ENCODE measurements around the gene CPSF3. TPM values are rescaled to one million over a fixed set of nuclear protein-coding genes. Genes with fewer than 3 reads are reported as not detected.

CPSF3 gene
- total and polyA plus RNA-seq, 2 donors from 2014 or later = 27.3 to 27.5 TPM

DNA sequence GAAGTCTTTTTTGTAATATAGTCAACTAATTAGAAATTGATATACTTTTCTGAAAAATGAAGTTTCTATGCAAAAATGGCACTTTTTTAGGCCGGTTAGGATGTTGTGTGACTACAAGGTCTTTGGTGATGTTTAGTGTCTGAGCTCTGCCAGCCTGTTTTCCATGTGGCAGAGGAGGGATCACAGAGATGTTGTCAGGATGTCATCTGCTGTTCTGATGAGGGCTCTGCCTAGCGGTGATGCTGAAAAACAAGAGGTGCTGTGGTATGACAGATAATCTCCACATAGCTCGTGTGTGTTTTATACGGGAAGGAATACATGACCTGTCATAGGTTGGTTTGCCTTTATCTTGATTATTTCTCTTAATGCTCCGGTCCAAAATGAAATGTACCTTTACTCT lies 38.9 kb downstream of the CPSF3 start:
- FAIRE-seq (no peak), DNase-seq (no peak)
- H3K27me3 ChIP-seq (ENCODE audit: control insufficient read depth, insufficient read depth, low read length) = no peaks in the 10 kb centered on the region
- no peak overlapping the region for H3K27ac ChIP-seq (ENCODE audit: low read depth in 2 of 2, low read length in 2 of 2)
- intact Hi-C loops (cut with DNase I) = no loop called here
- no peaks in the 10 kb centered on the region for H3K9me3 ChIP-seq (ENCODE audit: control insufficient read depth in 2 of 3, insufficient read depth in 1 of 3, low read length in 3 of 3)
- H3K36me3 ChIP-seq (ENCODE audit: control insufficient read depth in 2 of 3, insufficient read depth in 3 of 3, low read length in 3 of 3) = peaks cover 0 to 4% (median 4%) of the 10 kb centered on the region in 3 donors
- H3K4me3 ChIP-seq (ENCODE audit: low read length in 3 of 3) = no peak overlapping the region
- TF ChIP-seq, protein P1, sequence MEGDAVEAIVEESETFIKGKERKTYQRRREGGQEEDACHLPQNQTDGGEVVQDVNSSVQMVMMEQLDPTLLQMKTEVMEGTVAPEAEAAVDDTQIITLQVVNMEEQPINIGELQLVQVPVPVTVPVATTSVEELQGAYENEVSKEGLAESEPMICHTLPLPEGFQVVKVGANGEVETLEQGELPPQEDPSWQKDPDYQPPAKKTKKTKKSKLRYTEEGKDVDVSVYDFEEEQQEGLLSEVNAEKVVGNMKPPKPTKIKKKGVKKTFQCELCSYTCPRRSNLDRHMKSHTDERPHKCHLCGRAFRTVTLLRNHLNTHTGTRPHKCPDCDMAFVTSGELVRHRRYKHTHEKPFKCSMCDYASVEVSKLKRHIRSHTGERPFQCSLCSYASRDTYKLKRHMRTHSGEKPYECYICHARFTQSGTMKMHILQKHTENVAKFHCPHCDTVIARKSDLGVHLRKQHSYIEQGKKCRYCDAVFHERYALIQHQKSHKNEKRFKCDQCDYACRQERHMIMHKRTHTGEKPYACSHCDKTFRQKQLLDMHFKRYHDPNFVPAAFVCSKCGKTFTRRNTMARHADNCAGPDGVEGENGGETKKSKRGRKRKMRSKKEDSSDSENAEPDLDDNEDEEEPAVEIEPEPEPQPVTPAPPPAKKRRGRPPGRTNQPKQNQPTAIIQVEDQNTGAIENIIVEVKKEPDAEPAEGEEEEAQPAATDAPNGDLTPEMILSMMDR (IDR thresholded peaks at IDR 0.05; ENCODE audit: borderline replicate concordance, extremely low read depth, insufficient read depth) = no peak
- no peak overlapping the region for H3K9ac ChIP-seq (ENCODE audit: low read length in 3 of 3)
- no peaks in the 10 kb centered on the region for H3K4me1 ChIP-seq (ENCODE audit: control insufficient read depth in 2 of 3, insufficient read depth in 2 of 3, low read depth in 1 of 3, low read length in 3 of 3)

DNA sequence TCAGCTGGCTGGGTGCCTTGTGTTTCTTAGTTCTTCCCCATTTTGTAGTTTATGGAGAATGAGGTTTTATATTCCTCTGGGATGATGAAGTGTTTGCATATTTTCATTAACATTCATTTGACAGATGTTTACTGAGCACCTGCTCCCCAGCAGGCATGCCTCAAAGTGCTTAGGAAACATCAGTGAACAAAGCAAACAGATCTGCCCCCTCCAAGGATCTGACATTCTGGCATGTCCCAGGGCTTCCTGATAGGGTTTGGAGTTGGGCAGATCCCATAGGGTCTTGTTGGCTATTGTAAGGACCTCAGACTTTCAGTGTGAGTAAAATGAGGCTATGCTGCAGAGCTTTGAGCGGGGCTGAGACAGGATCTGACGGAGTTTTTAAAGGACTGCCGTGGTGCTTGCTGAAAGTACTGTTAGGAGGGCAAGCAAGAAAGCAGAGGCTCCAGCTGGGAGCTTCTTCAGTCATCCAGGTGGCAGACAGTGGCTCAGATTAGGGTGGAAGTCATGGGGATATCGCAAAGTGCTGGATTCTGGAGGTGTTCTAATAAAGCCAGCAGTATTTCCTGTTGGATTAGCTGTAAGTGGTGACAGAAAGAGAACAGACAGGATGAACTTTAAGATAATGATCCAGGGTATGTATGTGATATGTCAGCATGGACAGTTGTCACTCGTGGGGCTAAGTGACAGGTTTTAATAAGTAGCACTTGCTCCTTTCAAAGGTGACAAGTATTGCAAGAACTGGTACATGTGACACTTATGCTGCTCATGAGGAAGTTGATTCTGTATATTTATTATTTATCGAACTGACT lies 39.6 kb downstream of the CPSF3 start:
- Histone ChIP-seq H3K36me3 (ENCODE audit: control insufficient read depth in 2 of 3, insufficient read depth in 3 of 3, low read length in 3 of 3) (peaks cover 0 to 6% (median 4%) of the 10 kb centered on the region in 3 donors), H3K4me3 (ENCODE audit: low read length in 3 of 3) (no peak overlapping the region), H3K4me1 (ENCODE audit: control insufficient read depth in 2 of 3, insufficient read depth in 2 of 3, low read depth in 1 of 3, low read length in 3 of 3) (no peaks in the 10 kb centered on the region), H3K9ac (ENCODE audit: low read length in 3 of 3) (no peak overlapping the region), H3K27ac (ENCODE audit: low read depth in 2 of 2, low read length in 2 of 2) (no peak overlapping the region), H3K27me3 (ENCODE audit: control insufficient read depth, insufficient read depth, low read length) (no peaks in the 10 kb centered on the region), H3K9me3 (ENCODE audit: control insufficient read depth in 2 of 3, insufficient read depth in 1 of 3, low read length in 3 of 3) (no peaks in the 10 kb centered on the region)
- TF ChIP-seq, protein P1 (IDR thresholded peaks at IDR 0.05; ENCODE audit: borderline replicate concordance, extremely low read depth, insufficient read depth) = no peak
- intact Hi-C loops (cut with DNase I) = no loop called here
- FAIRE-seq (no peak), DNase-seq (no peak)

DNA sequence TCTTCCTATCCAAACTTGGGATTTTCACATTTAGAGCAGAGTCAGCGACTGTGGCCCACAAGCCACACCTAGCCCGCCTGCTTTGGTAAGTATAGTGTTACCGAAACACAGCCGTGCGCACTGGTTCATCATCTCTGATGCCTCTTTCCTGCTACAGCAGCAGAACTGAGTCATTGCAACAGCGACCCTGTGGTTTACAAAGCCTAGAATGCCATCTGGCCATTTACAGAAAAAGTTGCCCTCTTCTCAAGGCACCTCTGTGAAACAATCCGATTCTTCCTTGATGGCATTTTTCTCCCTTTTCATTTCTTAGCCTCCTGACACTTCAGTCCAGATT lies 40.2 kb downstream of the CPSF3 start:
- H3K4me1 ChIP-seq (ENCODE audit: control insufficient read depth in 2 of 3, insufficient read depth in 2 of 3, low read depth in 1 of 3, low read length in 3 of 3) = no peaks in the 10 kb centered on the region
- H3K27me3 ChIP-seq (ENCODE audit: control insufficient read depth, insufficient read depth, low read length) = no peaks in the 10 kb centered on the region
- FAIRE-seq (no peak), DNase-seq (no peak)
- no peak overlapping the region for H3K9ac ChIP-seq (ENCODE audit: low read length in 3 of 3)
- no peak overlapping the region for H3K27ac ChIP-seq (ENCODE audit: low read depth in 2 of 2, low read length in 2 of 2)
- intact Hi-C loops (cut with DNase I) = no loop called here
- TF ChIP-seq, protein P1 (IDR thresholded peaks at IDR 0.05; ENCODE audit: borderline replicate concordance, extremely low read depth, insufficient read depth) = no peak
- no peak overlapping the region for H3K4me3 ChIP-seq (ENCODE audit: low read length in 3 of 3)
- peaks cover 0 to 6% (median 4%) of the 10 kb centered on the region in 3 donors for H3K36me3 ChIP-seq (ENCODE audit: control insufficient read depth in 2 of 3, insufficient read depth in 3 of 3, low read length in 3 of 3)
- no peaks in the 10 kb centered on the region for H3K9me3 ChIP-seq (ENCODE audit: control insufficient read depth in 2 of 3, insufficient read depth in 1 of 3, low read length in 3 of 3)
